Hepatocyte (in vitro differentiated cells): ENCODE results near the gene CD163.

Experiments
- EZH2 ChIP-seq: fragments of 200-600 bp; sonication (generic); IDR thresholded peaks from 2 replicates; pipeline ENCODE4 v1.6.1; 2016; ENCODE audit warnings: antibody characterized with exemption, mild to moderate bottlenecking, borderline replicate concordance
- TF ChIP-seq, protein P1 (sequence below): fragments of 200-600 bp; sonication (generic); IDR thresholded peaks from 2 replicates; pipeline ENCODE4 v1.5.1; 2016; ENCODE audit warnings: antibody characterized with exemption, mild to moderate bottlenecking; ENCODE audit not compliant: poor library complexity

DNA sequence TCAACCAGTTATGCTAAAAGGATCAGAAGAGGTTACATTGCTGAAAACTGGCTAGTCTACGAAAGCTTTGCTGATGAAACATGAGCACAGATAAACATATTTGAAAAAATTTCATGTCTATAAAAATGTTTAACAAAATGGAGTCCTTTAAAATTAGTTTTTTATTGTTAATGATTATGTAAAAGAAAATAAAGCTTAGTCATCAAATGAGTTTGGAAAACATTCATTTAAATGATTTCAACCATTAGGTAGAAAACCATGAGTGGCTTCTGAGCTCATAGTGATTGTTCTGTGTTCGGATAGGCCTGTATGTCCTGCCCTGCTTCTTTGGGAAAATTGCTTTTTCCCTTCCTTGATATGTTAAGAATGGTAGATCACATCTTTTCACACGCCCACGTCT is 59.0 kb downstream of the CD163 start:
- TF ChIP-seq, protein P1, sequence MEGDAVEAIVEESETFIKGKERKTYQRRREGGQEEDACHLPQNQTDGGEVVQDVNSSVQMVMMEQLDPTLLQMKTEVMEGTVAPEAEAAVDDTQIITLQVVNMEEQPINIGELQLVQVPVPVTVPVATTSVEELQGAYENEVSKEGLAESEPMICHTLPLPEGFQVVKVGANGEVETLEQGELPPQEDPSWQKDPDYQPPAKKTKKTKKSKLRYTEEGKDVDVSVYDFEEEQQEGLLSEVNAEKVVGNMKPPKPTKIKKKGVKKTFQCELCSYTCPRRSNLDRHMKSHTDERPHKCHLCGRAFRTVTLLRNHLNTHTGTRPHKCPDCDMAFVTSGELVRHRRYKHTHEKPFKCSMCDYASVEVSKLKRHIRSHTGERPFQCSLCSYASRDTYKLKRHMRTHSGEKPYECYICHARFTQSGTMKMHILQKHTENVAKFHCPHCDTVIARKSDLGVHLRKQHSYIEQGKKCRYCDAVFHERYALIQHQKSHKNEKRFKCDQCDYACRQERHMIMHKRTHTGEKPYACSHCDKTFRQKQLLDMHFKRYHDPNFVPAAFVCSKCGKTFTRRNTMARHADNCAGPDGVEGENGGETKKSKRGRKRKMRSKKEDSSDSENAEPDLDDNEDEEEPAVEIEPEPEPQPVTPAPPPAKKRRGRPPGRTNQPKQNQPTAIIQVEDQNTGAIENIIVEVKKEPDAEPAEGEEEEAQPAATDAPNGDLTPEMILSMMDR, result no peak
- no peak for TF ChIP-seq EZH2
